Left lobe of liver (tissue), 2 donors: ENCODE measurements around the gene VAT1. TPM values are rescaled to one million over a fixed set of nuclear protein-coding genes. Genes with fewer than 3 reads are reported as not detected.
"Not testable (repeated sequence)": the region's sequence is repeated elsewhere in the genome, so short reads cannot be mapped to it uniquely, and the experiment has no call there.

Experiments used
- ATAC-seq: fragments of 200-7000 bp; cut with Tn5 transposase; one replicate; pipeline ENCODE4 v1.9.1; 2020; ENCODE audit warnings: mild to moderate bottlenecking, moderate library complexity
- DNase-seq: peaks from one replicate; pipeline ENCODE4 v3.0.0-alpha.2; 2020; ENCODE audit warnings: low spot score
- total RNA-seq: library from RNA; stranded (reverse); gene quantifications from one replicate; pipeline ENCODE4 v1.2.1, GENCODE V29; 2021
- donor health status: DM: no; HTN: no; CAD: no; lungs with moderate emphysema.
- donor health status: DM: no; HTN: yes; CAD: no.

VAT1 gene
- total RNA-seq, 1 donor from 2014 or later, result 41.5 TPM

DNA sequence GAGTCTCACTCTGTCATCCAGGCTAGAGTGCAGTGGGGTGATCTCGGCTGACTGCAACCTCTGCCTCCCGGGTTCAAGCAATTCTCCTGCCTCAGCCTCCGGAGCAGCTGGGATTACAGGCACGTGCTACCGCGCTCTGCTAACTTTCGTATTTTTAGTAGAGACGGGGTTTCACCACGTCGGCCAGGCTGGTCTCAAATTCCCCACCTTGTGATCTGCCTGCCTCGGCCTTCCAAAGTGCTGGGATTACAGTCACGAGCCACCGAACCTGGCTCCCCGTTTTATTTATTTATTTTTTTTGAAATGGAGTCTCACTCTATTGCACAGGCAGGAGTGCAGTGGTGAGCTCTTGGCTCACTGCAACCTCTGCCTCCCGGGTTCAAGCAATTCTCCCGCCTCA lies 46.5 kb downstream of the VAT1 start:
- not testable (repeated sequence) for DNase-seq, ATAC-seq

DNA sequence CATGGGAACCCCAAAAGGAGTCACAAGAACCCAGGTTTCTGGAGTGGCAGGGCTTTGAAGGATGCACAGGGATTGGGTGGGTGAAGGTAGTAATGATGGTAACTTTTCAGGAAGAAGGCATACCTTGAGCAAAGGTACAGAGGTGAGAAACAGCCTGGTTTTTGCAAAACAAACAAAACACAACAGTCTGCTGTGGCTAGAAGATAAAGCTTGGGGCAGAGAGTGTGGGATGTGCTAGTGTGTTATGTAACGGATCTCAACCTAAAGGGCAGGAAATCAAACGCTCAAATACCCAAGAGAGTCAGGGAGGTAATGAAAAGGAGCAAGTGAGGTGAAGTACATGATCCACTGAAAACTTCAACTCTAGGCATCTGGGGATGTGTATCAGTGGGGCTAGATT lies 46.9 kb downstream of the VAT1 start:
- no peak for ATAC-seq
- no peak for DNase-seq

DNA sequence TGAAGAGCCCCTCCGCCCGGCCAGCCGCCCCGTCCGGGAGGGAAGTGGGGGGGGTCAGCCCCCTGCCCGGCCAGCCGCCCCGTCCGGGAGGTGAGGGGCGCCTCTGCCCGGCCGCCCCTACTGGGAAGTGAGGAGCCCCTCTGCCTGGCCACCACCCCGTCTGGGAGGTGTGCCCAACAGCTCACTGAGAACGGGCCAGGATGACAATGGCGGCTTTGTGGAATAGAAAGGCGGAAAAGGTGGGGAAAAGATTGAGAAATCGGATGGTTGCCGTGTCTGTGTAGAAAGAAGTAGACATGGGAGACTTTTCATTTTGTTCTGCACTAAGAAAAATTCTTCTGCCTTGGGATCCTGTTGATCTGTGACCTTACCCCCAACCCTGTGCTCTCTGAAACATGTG lies 48.9 kb downstream of the VAT1 start:
- ATAC-seq, result not testable (repeated sequence)

DNA sequence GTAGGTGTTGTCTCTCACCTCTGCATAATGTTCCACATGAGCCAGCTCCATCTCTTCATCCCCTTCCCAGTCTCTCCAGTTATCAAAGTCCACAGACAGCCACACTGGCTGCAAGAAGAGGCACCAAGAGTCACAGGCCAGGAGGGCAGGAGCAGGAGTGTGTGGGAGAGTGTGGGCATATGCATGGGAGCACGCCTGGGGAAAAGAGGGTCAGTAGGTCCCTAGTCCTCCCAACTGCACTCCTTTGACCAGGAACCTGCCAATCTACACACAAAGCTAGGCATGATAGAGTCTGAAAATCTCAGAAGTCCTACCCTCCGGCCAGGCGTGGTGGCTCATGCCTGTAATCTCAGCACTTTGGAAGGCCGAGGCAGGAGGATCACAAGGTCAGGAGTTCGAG lies 50.6 kb downstream of the VAT1 start:
- DNase-seq (no peak), ATAC-seq (no peak)

More for the DNA sequence above, 48.9 kb downstream of the VAT1 start:
- DNase-seq, result not testable (repeated sequence)

DNA sequence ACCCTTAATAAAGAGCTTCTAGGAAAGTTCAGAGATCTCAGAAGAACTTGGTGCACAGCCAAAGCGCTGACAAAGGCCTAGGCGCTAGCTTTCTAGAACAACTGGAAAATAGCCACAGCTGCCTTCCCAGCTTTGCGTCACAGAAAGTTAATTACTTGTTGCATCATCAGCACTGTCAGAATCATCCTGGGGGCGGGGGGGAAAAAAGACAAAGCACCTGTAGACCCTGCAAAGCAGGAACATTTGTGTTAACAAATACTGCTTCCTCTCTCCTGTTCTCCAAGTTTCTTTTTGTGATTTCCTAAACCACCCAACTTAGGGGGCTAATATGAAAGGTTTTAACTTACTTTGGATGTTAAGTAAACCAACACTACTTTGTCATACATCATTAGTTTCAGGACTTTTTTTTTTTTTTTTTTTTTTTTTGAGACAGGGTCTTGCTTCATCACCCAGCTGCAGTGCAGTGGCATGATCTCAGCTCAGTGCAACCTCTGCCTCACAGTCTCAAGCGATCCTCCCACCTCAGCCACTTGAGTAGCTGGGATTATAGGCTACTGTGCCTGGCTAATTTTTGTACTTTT lies 53.1 kb downstream of the VAT1 start:
- ATAC-seq, result no peak
- no peak for DNase-seq

DNA sequence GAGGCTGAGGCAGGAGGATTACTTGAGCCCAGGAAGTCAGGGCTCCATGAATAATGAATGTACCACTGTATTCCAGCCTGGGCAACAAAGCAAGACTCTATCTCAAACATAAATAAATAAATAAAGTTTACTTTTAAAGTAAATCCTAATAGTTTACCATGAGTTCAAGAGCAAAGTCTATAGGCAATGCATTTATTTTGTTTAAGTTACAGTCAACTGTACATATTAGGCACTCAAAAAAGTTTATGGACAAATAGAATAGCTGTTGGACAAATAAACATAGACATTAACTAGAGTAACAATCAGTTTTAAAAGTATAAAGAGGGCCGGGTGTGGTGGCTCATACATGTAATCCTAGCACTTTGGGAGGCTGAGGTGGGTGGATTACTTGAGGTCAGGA lies 54.3 kb downstream of the VAT1 start:
- DNase-seq (no peak), ATAC-seq (no peak)

Other genes with a start within 250 kb of the VAT1 start
- gene VPS25, start 248.9 kb downstream of the VAT1 start, total RNA-seq, result 30.9 TPM
- 0.53 TPM for gene WNK4, start 241.8 kb downstream of the VAT1 start, total RNA-seq
- gene COA3, start 223.7 kb downstream of the VAT1 start, total RNA-seq, result 62.9 TPM
- not detected for gene CNTD1, start 223.5 kb downstream of the VAT1 start, total RNA-seq
- 37.6 TPM for gene BECN1, start 198.1 kb downstream of the VAT1 start, total RNA-seq
- gene PSME3, start 189.0 kb downstream of the VAT1 start, total RNA-seq, result 40.7 TPM
- gene AOC2, start 177.8 kb downstream of the VAT1 start, total RNA-seq, result 2.6 TPM
- gene AOC3, start 171.2 kb downstream of the VAT1 start, total RNA-seq, result 8.6 TPM
- 440 TPM for gene G6PC1, start 121.6 kb downstream of the VAT1 start, total RNA-seq
- 17.2 TPM for gene AARSD1, start 57.9 kb downstream of the VAT1 start, total RNA-seq
- gene PTGES3L, start 42.3 kb downstream of the VAT1 start, total RNA-seq, result 0.25 TPM
- gene RUNDC1, start 41.8 kb downstream of the VAT1 start, total RNA-seq, result 5.3 TPM
- 293 TPM for gene RPL27, start 24.0 kb downstream of the VAT1 start, total RNA-seq
- 13.7 TPM for gene IFI35, start 15.6 kb downstream of the VAT1 start, total RNA-seq
- gene RND2, start 2.8 kb upstream of the VAT1 start, total RNA-seq, result 3.6 TPM
- gene BRCA1, start 103.0 kb upstream of the VAT1 start, total RNA-seq, result 7.8 TPM
- 55.2 TPM for gene NBR1, start 148.8 kb upstream of the VAT1 start, total RNA-seq
- gene TMEM106A, start 189.5 kb upstream of the VAT1 start, total RNA-seq, result 2.1 TPM
- gene CCDC200, start 206.2 kb upstream of the VAT1 start, total RNA-seq, result not detected
- 2,459 TPM for gene RNU2-1, start 211.6 kb upstream of the VAT1 start, total RNA-seq